ENCODE measurements around the gene VWF.
A peak's percentile ranks its signal among the peaks of the same experiment; 100 is the strongest.

The VWF gene

GRCh38 chr12:5984873-5985272 is 139.6 kb downstream of the VWF start:
- Mint-ChIP-seq H3K27ac (no peak overlapping the region), H3K27me3 (peaks cover 2% of the 10 kb centered on the region), H3K9me3 (peaks cover under 1% of the 10 kb centered on the region), H3K4me1 (peaks cover 3% of the 10 kb centered on the region), H3K4me3 (no peak overlapping the region), H3K36me3 (no peaks in the 10 kb centered on the region)
- no peak for DNase-seq (ENCODE audit: low spot score in 2 of 2)
- ATAC-seq (ENCODE audit: low read depth) = no peak

- Mint-ChIP-seq H3K4me3 (no peak overlapping the region), H3K9me3 (peaks cover 2% of the 10 kb centered on the region), H3K27me3 (peaks cover 2% of the 10 kb centered on the region), H3K27ac (no peak overlapping the region), H3K4me1 (no peaks in the 10 kb centered on the region), H3K36me3 (no peaks in the 10 kb centered on the region)
- ATAC-seq (ENCODE audit: low read depth) = no peak
- DNase-seq (ENCODE audit: low spot score in 2 of 2) = no peak
Measured at GRCh38 chr12:5982106-5982505, 142.4 kb downstream of the VWF start.

GRCh38 chr12:5977556-5977955 is 146.9 kb downstream of the VWF start:
- no peaks in the 10 kb centered on the region for H3K4me1 Mint-ChIP-seq
- peaks cover 2% of the 10 kb centered on the region for H3K9me3 Mint-ChIP-seq
- H3K27me3 Mint-ChIP-seq = peaks cover 14% of the 10 kb centered on the region
- no peak for ATAC-seq (ENCODE audit: low read depth)
- H3K27ac Mint-ChIP-seq = no peak overlapping the region
- H3K36me3 Mint-ChIP-seq = no peaks in the 10 kb centered on the region
- no peak for DNase-seq (ENCODE audit: low spot score in 2 of 2)
- no peak overlapping the region for H3K4me3 Mint-ChIP-seq

GRCh38 chr12:5976711-5977110 is 147.8 kb downstream of the VWF start:
- ATAC-seq (ENCODE audit: low read depth) (no peak), DNase-seq (ENCODE audit: low spot score in 2 of 2) (no peak)
- Mint-ChIP-seq H3K9me3 (peaks cover 2% of the 10 kb centered on the region), H3K27ac (no peak overlapping the region), H3K36me3 (no peaks in the 10 kb centered on the region), H3K4me3 (no peak overlapping the region), H3K27me3 (peaks cover 16% of the 10 kb centered on the region), H3K4me1 (no peaks in the 10 kb centered on the region)

- DNase-seq (ENCODE audit: low spot score in 2 of 2) = no peak
- H3K27me3 Mint-ChIP-seq = peaks cover 14% of the 10 kb centered on the region
- no peak overlapping the region for H3K27ac Mint-ChIP-seq
- H3K4me3 Mint-ChIP-seq = no peak overlapping the region
- peaks cover 2% of the 10 kb centered on the region for H3K9me3 Mint-ChIP-seq
- ATAC-seq (ENCODE audit: low read depth) = no peak
- no peaks in the 10 kb centered on the region for H3K4me1 Mint-ChIP-seq
- no peaks in the 10 kb centered on the region for H3K36me3 Mint-ChIP-seq
Measured at GRCh38 chr12:5976196-5976595, 148.3 kb downstream of the VWF start.

- DNase-seq (ENCODE audit: low spot score in 2 of 2) = no peak
- no peak overlapping the region for H3K27ac Mint-ChIP-seq
- H3K27me3 Mint-ChIP-seq = peaks cover 22% of the 10 kb centered on the region
- no peak for ATAC-seq (ENCODE audit: low read depth)
- H3K4me3 Mint-ChIP-seq = no peak overlapping the region
- no peaks in the 10 kb centered on the region for H3K36me3 Mint-ChIP-seq
- H3K9me3 Mint-ChIP-seq = no peaks in the 10 kb centered on the region
- H3K4me1 Mint-ChIP-seq = no peaks in the 10 kb centered on the region
Measured at GRCh38 chr12:5973461-5974115, 150.9 kb downstream of the VWF start.

- DNase-seq (ENCODE audit: low spot score in 2 of 2) (no peak), ATAC-seq (ENCODE audit: low read depth) (no peak)
- Mint-ChIP-seq H3K4me1 (no peaks in the 10 kb centered on the region), H3K27me3 (peaks cover 22% of the 10 kb centered on the region), H3K27ac (no peak overlapping the region), H3K36me3 (no peaks in the 10 kb centered on the region), H3K9me3 (no peaks in the 10 kb centered on the region), H3K4me3 (no peak overlapping the region)
Measured at GRCh38 chr12:5972387-5972786, 152.1 kb downstream of the VWF start.

- H3K27me3 Mint-ChIP-seq = peaks cover 20% of the 10 kb centered on the region
- no peaks in the 10 kb centered on the region for H3K9me3 Mint-ChIP-seq
- H3K27ac Mint-ChIP-seq = no peak overlapping the region
- no peak for ATAC-seq (ENCODE audit: low read depth)
- DNase-seq (ENCODE audit: low spot score in 2 of 2) = no peak
- no peaks in the 10 kb centered on the region for H3K4me1 Mint-ChIP-seq
- H3K4me3 Mint-ChIP-seq = no peak overlapping the region
- H3K36me3 Mint-ChIP-seq = no peaks in the 10 kb centered on the region
Measured at GRCh38 chr12:5971194-5971850, 153.1 kb downstream of the VWF start.

GRCh38 chr12:5969974-5970690 is 154.3 kb downstream of the VWF start:
- no peaks in the 10 kb centered on the region for H3K4me1 Mint-ChIP-seq
- peaks cover 26% of the 10 kb centered on the region for H3K27me3 Mint-ChIP-seq
- no peak for DNase-seq (ENCODE audit: low spot score in 2 of 2)
- no peaks in the 10 kb centered on the region for H3K9me3 Mint-ChIP-seq
- H3K36me3 Mint-ChIP-seq = no peaks in the 10 kb centered on the region
- no peak overlapping the region for H3K4me3 Mint-ChIP-seq
- no peak overlapping the region for H3K27ac Mint-ChIP-seq
- no peak for ATAC-seq (ENCODE audit: low read depth)

- no peak for DNase-seq (ENCODE audit: low spot score in 2 of 2)
- no peak overlapping the region for H3K27ac Mint-ChIP-seq
- H3K36me3 Mint-ChIP-seq = no peaks in the 10 kb centered on the region
- no peaks in the 10 kb centered on the region for H3K9me3 Mint-ChIP-seq
- no peaks in the 10 kb centered on the region for H3K4me1 Mint-ChIP-seq
- no peak overlapping the region for H3K4me3 Mint-ChIP-seq
- peaks cover 25% of the 10 kb centered on the region for H3K27me3 Mint-ChIP-seq
- ATAC-seq (ENCODE audit: low read depth) = no peak
Measured at GRCh38 chr12:5969156-5969973, 155.1 kb downstream of the VWF start.

- DNase-seq (ENCODE audit: low spot score in 2 of 2) = no peak
- Mint-ChIP-seq H3K36me3 (no peaks in the 10 kb centered on the region), H3K4me3 (no peak overlapping the region), H3K27me3 (peaks cover 22% of the 10 kb centered on the region), H3K27ac (no peak overlapping the region), H3K4me1 (peaks cover 2% of the 10 kb centered on the region), H3K9me3 (no peaks in the 10 kb centered on the region)
- no peak for ATAC-seq (ENCODE audit: low read depth)
Measured at GRCh38 chr12:5967645-5968415, 156.6 kb downstream of the VWF start.

- Mint-ChIP-seq H3K4me3 (no peak overlapping the region), H3K4me1 (peaks cover 2% of the 10 kb centered on the region)
- DNase-seq (ENCODE audit: low spot score in 2 of 2) = no peak
Measured at GRCh38 chr12:5966486-5967095, 157.9 kb downstream of the VWF start.

GRCh38 chr12:5965950-5966383 is 158.5 kb downstream of the VWF start:
- peaks cover 2% of the 10 kb centered on the region for H3K4me1 Mint-ChIP-seq
- H3K4me3 Mint-ChIP-seq = no peak overlapping the region
- H3K9me3 Mint-ChIP-seq = no peaks in the 10 kb centered on the region
- ATAC-seq (ENCODE audit: low read depth) = peak; percentile 69
- DNase-seq (ENCODE audit: low spot score in 2 of 2) = peak in 1 of 2 donors; percentile 31
- H3K36me3 Mint-ChIP-seq = no peaks in the 10 kb centered on the region
- peaks cover 20% of the 10 kb centered on the region for H3K27me3 Mint-ChIP-seq
- H3K27ac Mint-ChIP-seq = no peak overlapping the region

More at GRCh38 chr12:5966486-5967095, 157.9 kb downstream of the VWF start:
- Mint-ChIP-seq H3K27me3 (peaks cover 20% of the 10 kb centered on the region), H3K27ac (no peak overlapping the region), H3K9me3 (no peaks in the 10 kb centered on the region), H3K36me3 (no peaks in the 10 kb centered on the region)
- no peak for ATAC-seq (ENCODE audit: low read depth)
